ENCODE data around the gene EIF4EBP3. TPM values are rescaled to one million over a fixed set of nuclear protein-coding genes. Genes with fewer than 3 reads are reported as not detected.

Gene EIF4EBP3
- total RNA-seq, 2 experiments from 2014 or later = 12.7 to 15.1 TPM

DNA sequence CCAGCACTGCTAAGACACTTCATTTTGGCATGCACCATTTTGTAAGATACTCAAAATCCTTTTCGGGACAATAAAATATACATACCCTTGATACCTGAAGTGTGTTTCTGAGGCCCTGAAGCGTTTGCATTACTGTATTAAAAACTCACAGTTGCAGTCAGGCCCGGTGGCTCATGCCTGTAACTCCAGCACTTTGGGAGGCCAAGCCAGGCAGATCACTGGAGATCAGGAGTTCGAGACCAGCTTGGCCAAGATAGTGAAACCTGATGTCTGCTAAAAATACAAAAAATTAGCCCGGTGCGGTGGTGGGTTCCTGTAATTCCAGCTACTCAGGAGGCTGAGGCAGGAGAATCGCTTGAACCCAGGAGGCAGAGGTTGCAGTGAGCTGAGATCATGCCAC is 2.5 kb upstream of the EIF4EBP3 start:
- POLR2A ChIA-PET = interaction anchor here (1.4 kb wide), 1 partner anchor 13 kb away, joined by 3 read pairs; the partner anchor contains the start of gene SRA1
- Mint-ChIP-seq H3K4me1 (ENCODE audit: low read depth) (peaks cover 29% of the 10 kb centered on the region), H3K4me3 (no peak overlapping the region), H3K36me3 (ENCODE audit: low read depth) (peaks cover 82% of the 10 kb centered on the region), H3K9me3 (no peaks in the 10 kb centered on the region), H3K27ac (peak overlapping the region; percentile 96), H3K27me3 (no peaks in the 10 kb centered on the region)
- ATAC-seq (ENCODE audit: poor library complexity) = no peak
- Histone ChIP-seq H3K27ac (ENCODE audit: low read depth in 1 of 2, low read length in 2 of 2) (no peak overlapping the region), H3K36me3 (ENCODE audit: insufficient read depth, low read length) (peaks cover 40% of the 10 kb centered on the region), H3K9me3 (ENCODE audit: control insufficient read depth in 1 of 2, insufficient read depth in 1 of 2, low read length in 2 of 2) (no peaks in the 10 kb centered on the region), H3K27me3 (ENCODE audit: control insufficient read depth in 1 of 2, insufficient read depth in 2 of 2, low read length in 2 of 2) (no peaks in the 10 kb centered on the region), H3K4me3 (ENCODE audit: low read length) (no peak overlapping the region), H3K4me1 (ENCODE audit: insufficient read depth, low read length) (peaks cover 31% of the 10 kb centered on the region)
- TF ChIP-seq, protein P1, sequence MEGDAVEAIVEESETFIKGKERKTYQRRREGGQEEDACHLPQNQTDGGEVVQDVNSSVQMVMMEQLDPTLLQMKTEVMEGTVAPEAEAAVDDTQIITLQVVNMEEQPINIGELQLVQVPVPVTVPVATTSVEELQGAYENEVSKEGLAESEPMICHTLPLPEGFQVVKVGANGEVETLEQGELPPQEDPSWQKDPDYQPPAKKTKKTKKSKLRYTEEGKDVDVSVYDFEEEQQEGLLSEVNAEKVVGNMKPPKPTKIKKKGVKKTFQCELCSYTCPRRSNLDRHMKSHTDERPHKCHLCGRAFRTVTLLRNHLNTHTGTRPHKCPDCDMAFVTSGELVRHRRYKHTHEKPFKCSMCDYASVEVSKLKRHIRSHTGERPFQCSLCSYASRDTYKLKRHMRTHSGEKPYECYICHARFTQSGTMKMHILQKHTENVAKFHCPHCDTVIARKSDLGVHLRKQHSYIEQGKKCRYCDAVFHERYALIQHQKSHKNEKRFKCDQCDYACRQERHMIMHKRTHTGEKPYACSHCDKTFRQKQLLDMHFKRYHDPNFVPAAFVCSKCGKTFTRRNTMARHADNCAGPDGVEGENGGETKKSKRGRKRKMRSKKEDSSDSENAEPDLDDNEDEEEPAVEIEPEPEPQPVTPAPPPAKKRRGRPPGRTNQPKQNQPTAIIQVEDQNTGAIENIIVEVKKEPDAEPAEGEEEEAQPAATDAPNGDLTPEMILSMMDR (IDR thresholded peaks at IDR 0.05) = no peak
- intact Hi-C loops (cut with DNase I, micrococcal nuclease) = loop anchor here (5.0 kb wide), 3 partner anchors 92 to 167 kb away; partner anchors contain the start of genes ANKHD1 (in 2 of the 2) and TMCO6 (in 1 of the 2)
- CTCF ChIA-PET = interaction anchor here (0.6 to 0.7 kb wide), 2 partner anchors 9 to 685 kb away, joined by 3 read pairs; no protein-coding TSS in a partner anchor
- no peak for DNase-seq

DNA sequence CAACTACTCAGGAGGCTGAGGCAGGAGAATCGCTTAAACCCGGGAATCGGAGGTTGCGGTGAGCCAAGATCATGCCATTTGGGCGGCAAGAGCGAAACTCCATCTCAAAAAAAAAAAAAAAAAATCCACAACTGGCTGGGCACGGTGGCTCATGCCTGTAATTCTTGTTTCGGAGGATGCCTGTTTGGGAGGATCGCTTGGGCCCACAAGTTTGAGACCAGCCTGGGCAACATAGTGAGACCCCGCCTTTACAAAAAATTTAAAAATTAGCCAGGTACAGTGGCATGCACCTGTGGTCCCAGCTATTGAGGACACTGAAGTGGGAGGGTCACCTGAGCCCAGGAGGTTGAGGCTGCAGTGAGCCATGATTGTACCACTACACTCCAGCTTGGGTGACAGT is 1.9 kb upstream of the EIF4EBP3 start:
- Histone ChIP-seq H3K9me3 (ENCODE audit: control insufficient read depth in 1 of 2, insufficient read depth in 1 of 2, low read length in 2 of 2) (no peaks in the 10 kb centered on the region), H3K4me3 (ENCODE audit: low read length) (no peak overlapping the region), H3K27ac (ENCODE audit: low read depth in 1 of 2, low read length in 2 of 2) (no peak overlapping the region), H3K4me1 (ENCODE audit: insufficient read depth, low read length) (peaks cover 31% of the 10 kb centered on the region), H3K36me3 (ENCODE audit: insufficient read depth, low read length) (peaks cover 40% of the 10 kb centered on the region), H3K27me3 (ENCODE audit: control insufficient read depth in 1 of 2, insufficient read depth in 2 of 2, low read length in 2 of 2) (no peaks in the 10 kb centered on the region)
- TF ChIP-seq, protein P1 (IDR thresholded peaks at IDR 0.05) = no peak
- peaks cover 82% of the 10 kb centered on the region for H3K36me3 Mint-ChIP-seq (ENCODE audit: low read depth)
- DNase-seq (no peak), ATAC-seq (ENCODE audit: poor library complexity) (no peak)
- peaks cover 32% of the 10 kb centered on the region for H3K4me1 Mint-ChIP-seq (ENCODE audit: low read depth)
- CTCF ChIA-PET = interaction anchor here (0.6 to 0.7 kb wide), 2 partner anchors 8 to 685 kb away, joined by 3 read pairs; no protein-coding TSS in a partner anchor
- H3K9me3 Mint-ChIP-seq = no peaks in the 10 kb centered on the region
- POLR2A ChIA-PET = interaction anchor here (0.6 to 4.3 kb wide), 3 partner anchors 12 to 1896 kb away, joined by 3 to 87 read pairs (median 3); partner anchors contain the start of genes APBB3, SLC35A4 and SRA1
- intact Hi-C loops (cut with DNase I, micrococcal nuclease) = loop anchor here (2.0 to 5.0 kb wide), 4 partner anchors 92 to 167 kb away; partner anchors contain the start of genes ANKHD1 (in 2 of the 2) and TMCO6 (in 2 of the 2)
- peak overlapping the region; percentile 96 for H3K27ac Mint-ChIP-seq
- no peaks in the 10 kb centered on the region for H3K27me3 Mint-ChIP-seq
- H3K4me3 Mint-ChIP-seq = no peak overlapping the region

DNA sequence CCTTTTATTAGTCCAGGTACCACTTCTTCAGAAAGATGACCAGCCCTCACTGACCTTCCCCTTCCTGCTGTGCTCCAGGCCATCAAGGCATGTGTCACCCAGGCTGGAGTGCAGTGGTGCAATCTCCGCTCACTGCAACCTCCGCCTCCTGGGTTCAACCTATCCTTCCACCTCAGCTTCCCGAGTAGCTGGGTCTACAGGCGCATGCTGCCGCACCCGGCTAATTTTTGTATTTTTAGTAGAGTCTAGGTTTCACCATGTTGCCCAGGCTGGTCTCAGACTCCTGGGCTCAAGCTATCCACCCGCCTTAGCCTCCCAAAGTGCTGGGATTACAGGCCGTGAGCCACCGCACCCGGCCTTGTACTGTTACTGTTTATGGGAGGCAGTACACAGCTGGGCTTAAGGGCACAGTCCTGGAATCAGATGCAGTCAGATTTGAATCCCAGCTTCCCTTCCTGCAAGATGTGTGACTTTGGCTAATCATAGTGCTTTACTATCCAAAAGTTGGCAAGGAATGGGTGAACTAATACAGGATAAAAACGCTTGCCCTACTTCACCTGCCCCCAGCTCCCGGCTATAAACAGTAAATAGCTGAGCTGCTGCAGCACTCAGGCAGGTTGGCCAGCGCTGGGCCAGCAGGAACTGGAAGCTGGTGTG is 483 bp upstream of the EIF4EBP3 start:
- no peaks in the 10 kb centered on the region for H3K27me3 Mint-ChIP-seq
- Histone ChIP-seq H3K27ac (ENCODE audit: low read depth in 1 of 2, low read length in 2 of 2) (peak overlapping the region; percentile 88 to 89), H3K4me1 (ENCODE audit: insufficient read depth, low read length) (peaks cover 31% of the 10 kb centered on the region), H3K36me3 (ENCODE audit: insufficient read depth, low read length) (peaks cover 40% of the 10 kb centered on the region), H3K4me3 (ENCODE audit: low read length) (peak overlapping the region; percentile 79), H3K9me3 (ENCODE audit: control insufficient read depth in 1 of 2, insufficient read depth in 1 of 2, low read length in 2 of 2) (no peaks in the 10 kb centered on the region), H3K27me3 (ENCODE audit: control insufficient read depth in 1 of 2, insufficient read depth in 2 of 2, low read length in 2 of 2) (no peaks in the 10 kb centered on the region)
- peaks cover 38% of the 10 kb centered on the region for H3K4me1 Mint-ChIP-seq (ENCODE audit: low read depth)
- ChIA-PET CTCF (interaction anchor here (0.7 to 3.5 kb wide), 21 partner anchors 9 to 175 kb away, joined by 3 to 22 read pairs (median 4); partner anchors contain the start of genes APBB3, CD14, IK and NDUFA2), POLR2A (interaction anchor here (0.6 to 5.0 kb wide), 20 partner anchors 9 to 773 kb away, joined by 3 to 87 read pairs (median 10); partner anchors contain the start of genes ANKHD1, APBB3, CD14 and HARS1)
- TF ChIP-seq, protein P1 (IDR thresholded peaks at IDR 0.05) = no peak
- ATAC-seq (ENCODE audit: poor library complexity) (peak; percentile 0), DNase-seq (peak in 1 of 14 experiments; percentile 48)
- peaks cover 81% of the 10 kb centered on the region for H3K36me3 Mint-ChIP-seq (ENCODE audit: low read depth)
- H3K27ac Mint-ChIP-seq = peak overlapping the region; percentile 96
- no peaks in the 10 kb centered on the region for H3K9me3 Mint-ChIP-seq
- H3K4me3 Mint-ChIP-seq = peak overlapping the region; percentile 96
- intact Hi-C loops (cut with DNase I, micrococcal nuclease) = loop anchor here (1.0 to 5.0 kb wide), 5 partner anchors 17 to 165 kb away; partner anchors contain the start of genes ANKHD1 (in 2 of the 2), TMCO6 (in 2 of the 2), APBB3 (in 1 of the 2) and SLC35A4 (in 1 of the 2)
